Gastroesophageal sphincter (tissue), 4 donors: ENCODE measurements around the gene VAV2. TPM values are rescaled to one million over a fixed set of nuclear protein-coding genes. Genes with fewer than 3 reads are reported as not detected.

Experiments used
- ATAC-seq: fragments of 150-250 bp; one replicate; pipeline ENCODE4 v1.9.1; 2016; ENCODE audit warnings: mild to moderate bottlenecking, moderate library complexity
- H3K27ac ChIP-seq, 4 donors: fragments of 200-600 bp; sonication (generic) in 3 of 4; 1 replicate in 3 of 4; 2 replicates in 1 of 4; pipeline ENCODE4 v1.5.1; 2016 to 2019
- H3K27me3 ChIP-seq: fragments of 200-600 bp; sonication (generic); one replicate; pipeline ENCODE4 v1.5.1; 2019
- H3K36me3 ChIP-seq, 2 donors: fragments of 200-600 bp; sonication (generic); one replicate each; pipeline ENCODE4 v1.5.1; 2019; ENCODE audit warnings: control low read depth in 1 of 2
- H3K4me1 ChIP-seq, 3 donors: fragments of 200-600 bp; sonication (generic); 1 replicate in 2 of 3; 2 replicates in 1 of 3; pipeline ENCODE4 v1.5.1; 2016 to 2019; ENCODE audit warnings: control low read depth in 2 of 3
- H3K4me3 ChIP-seq, 2 donors: fragments of 200-600 bp; sonication (generic); one replicate each; pipeline ENCODE4 v1.5.1; 2019; ENCODE audit warnings: mild to moderate bottlenecking in 1 of 2, moderate library complexity in 1 of 2
- H3K9me3 ChIP-seq, 3 donors: fragments of 200-600 bp; sonication (generic); one replicate each; pipeline ENCODE4 v1.5.1; 2017 to 2019; ENCODE audit warnings: control low read depth in 2 of 3
- EP300 ChIP-seq: sonication (generic); formaldehyde crosslinking; IDR thresholded peaks from one replicate; pipeline ENCODE4 v1.6.1; 2017; ENCODE audit warnings: antibody characterized with exemption, mild to moderate bottlenecking
- POLR2A ChIP-seq, 2 donors: fragments of 450-650 bp; IDR thresholded peaks; one replicate each; pipeline ENCODE4 v1.6.1; 2017; ENCODE audit warnings: antibody characterized with exemption in 2 of 2, mild to moderate bottlenecking in 2 of 2, moderate library complexity in 1 of 2
- POLR2AphosphoS5 ChIP-seq: sonication (generic); formaldehyde crosslinking; IDR thresholded peaks from one replicate; pipeline ENCODE4 v1.6.1; 2017; ENCODE audit warnings: antibody characterized with exemption
- WGBS, 2 donors: methylation state at CpG; one replicate each; pipeline ENCODE4 v1.1.5; 2018; ENCODE audit warnings: low coverage in 1 of 2; 5-methylcytosine and 5-hydroxymethylcytosine counted together
- total RNA-seq, 4 donors: library from RNA; depleted of rRNA; stranded (reverse); fragments of >200 nt; gene quantifications; one replicate each; pipeline ENCODE4 v1.1.0, GENCODE V29; 2016
- TF ChIP-seq, protein P1 (sequence below), 4 experiments: fragments of 200-600 bp in 2 of 4; fragments of 450-650 bp in 2 of 4; sonication (generic) in 1 of 4; IDR thresholded peaks; one replicate each; pipeline ENCODE4 v1.5.1; 2017 to 2019; ENCODE audit warnings: antibody characterized with exemption in 4 of 4, mild to moderate bottlenecking in 2 of 4, moderate library complexity in 2 of 4

Gene VAV2
- total RNA-seq, 4 donors from 2014 or later: 7.7 to 16.8 (median 8.9) TPM

DNA sequence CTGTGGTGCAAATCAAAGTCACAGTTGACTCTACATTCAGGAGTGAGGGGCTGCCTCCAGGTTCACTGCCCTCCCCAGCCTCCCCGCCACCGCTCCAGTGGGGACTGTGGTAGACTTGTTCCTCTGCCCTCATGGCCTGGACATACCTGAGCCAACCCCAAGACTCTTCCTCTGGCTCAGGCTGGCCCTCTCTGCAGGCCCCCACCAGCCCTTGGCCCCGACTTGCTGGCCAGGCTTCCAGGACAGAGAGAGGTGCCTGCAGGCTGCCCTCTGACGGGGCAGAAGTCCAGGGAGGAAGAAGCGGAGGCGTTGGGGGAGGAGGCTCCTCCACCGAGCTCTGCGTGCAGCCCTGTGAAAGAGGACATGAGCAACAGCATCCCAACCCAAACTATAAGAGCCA, 251.2 kb downstream of the VAV2 start:
- Histone ChIP-seq H3K27me3 (no peaks in the 10 kb centered on the region), H3K4me3 (no peak overlapping the region), H3K36me3 (no peaks in the 10 kb centered on the region), H3K27ac (no peak overlapping the region), H3K9me3 (no peaks in the 10 kb centered on the region), H3K4me1 (peaks cover 0 to 18% (median 0%) of the 10 kb centered on the region in 3 donors)
- WGBS, 2 donors: no CpG with 5 or more reads among the region's 8 CpGs
- no peak for ATAC-seq
- no peak for TF ChIP-seq POLR2AphosphoS5
- TF ChIP-seq, protein P1, sequence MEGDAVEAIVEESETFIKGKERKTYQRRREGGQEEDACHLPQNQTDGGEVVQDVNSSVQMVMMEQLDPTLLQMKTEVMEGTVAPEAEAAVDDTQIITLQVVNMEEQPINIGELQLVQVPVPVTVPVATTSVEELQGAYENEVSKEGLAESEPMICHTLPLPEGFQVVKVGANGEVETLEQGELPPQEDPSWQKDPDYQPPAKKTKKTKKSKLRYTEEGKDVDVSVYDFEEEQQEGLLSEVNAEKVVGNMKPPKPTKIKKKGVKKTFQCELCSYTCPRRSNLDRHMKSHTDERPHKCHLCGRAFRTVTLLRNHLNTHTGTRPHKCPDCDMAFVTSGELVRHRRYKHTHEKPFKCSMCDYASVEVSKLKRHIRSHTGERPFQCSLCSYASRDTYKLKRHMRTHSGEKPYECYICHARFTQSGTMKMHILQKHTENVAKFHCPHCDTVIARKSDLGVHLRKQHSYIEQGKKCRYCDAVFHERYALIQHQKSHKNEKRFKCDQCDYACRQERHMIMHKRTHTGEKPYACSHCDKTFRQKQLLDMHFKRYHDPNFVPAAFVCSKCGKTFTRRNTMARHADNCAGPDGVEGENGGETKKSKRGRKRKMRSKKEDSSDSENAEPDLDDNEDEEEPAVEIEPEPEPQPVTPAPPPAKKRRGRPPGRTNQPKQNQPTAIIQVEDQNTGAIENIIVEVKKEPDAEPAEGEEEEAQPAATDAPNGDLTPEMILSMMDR (IDR thresholded peaks at IDR 0.05): no peak
- no peak for TF ChIP-seq EP300
- TF ChIP-seq POLR2A (IDR thresholded peaks at IDR 0.05): no peak

- H3K27ac ChIP-seq: no peak overlapping the region
- no peak for ATAC-seq
- no peak overlapping the region for H3K4me3 ChIP-seq
- H3K4me1 ChIP-seq: peaks cover 0 to 18% (median 0%) of the 10 kb centered on the region in 3 donors
- no peak for TF ChIP-seq POLR2A (IDR thresholded peaks at IDR 0.05)
- no peak for TF ChIP-seq EP300
- no peak for TF ChIP-seq POLR2AphosphoS5
- TF ChIP-seq, protein P1 (IDR thresholded peaks at IDR 0.05): no peak
- H3K36me3 ChIP-seq: no peaks in the 10 kb centered on the region
- no peaks in the 10 kb centered on the region for H3K9me3 ChIP-seq
- H3K27me3 ChIP-seq: no peaks in the 10 kb centered on the region
- WGBS, 2 donors: 96 to 100% methylated on average over 4 of the region's 17 CpGs
These were observed 252.5 kb downstream of the VAV2 start for GRCh38 chr9:133739408-133740280.

DNA sequence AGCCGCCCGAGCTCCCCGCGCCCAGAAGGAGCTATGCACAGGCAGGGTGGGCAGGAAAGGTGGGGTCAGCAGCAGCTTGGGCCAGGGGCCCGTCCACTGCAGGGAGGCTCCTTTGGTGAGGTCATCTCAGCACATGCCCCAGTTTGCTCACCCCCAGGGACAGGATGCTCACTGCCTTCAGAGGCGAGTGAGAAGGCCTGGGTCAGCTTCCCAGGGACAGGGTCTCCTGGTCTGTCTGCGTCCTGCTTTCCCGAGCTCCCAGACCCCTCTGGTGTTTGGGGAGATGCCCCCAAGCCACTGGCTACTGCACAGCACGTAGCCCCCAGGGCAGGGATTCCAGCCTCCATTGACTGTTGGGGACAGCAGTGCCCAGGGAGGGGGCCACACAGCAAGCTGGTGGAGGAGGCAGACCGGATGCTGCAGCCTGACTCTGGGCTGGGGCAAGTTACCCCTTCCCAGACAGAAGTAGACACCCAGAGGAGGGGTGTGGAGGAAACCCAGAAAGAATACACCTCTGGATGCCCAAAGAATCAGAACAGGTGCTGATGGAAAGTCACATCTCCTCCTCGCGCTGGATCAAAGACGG, 253.4 kb downstream of the VAV2 start:
- Histone ChIP-seq H3K4me3 (peak overlapping the region in 1 of 2 donors; percentile 48), H3K9me3 (no peaks in the 10 kb centered on the region), H3K4me1 (peaks cover 0 to 18% (median 0%) of the 10 kb centered on the region in 3 donors), H3K27ac (no peak overlapping the region), H3K36me3 (no peaks in the 10 kb centered on the region), H3K27me3 (no peaks in the 10 kb centered on the region)
- no peak for ATAC-seq
- no peak for TF ChIP-seq EP300
- no peak for TF ChIP-seq POLR2A (IDR thresholded peaks at IDR 0.05)
- TF ChIP-seq, protein P1 (IDR thresholded peaks at IDR 0.05): no peak
- TF ChIP-seq POLR2AphosphoS5: no peak
- 77 to 94% methylated on average over 3 of the region's 13 CpGs for WGBS, 2 donors

- H3K36me3 ChIP-seq: no peaks in the 10 kb centered on the region
- H3K4me3 ChIP-seq: peak within 1 kb of the TSS; percentile 29 to 48
- H3K4me1 ChIP-seq: peaks cover 0 to 18% (median 0%) of the 10 kb centered on the region in 3 donors
- no peak for TF ChIP-seq POLR2A (IDR thresholded peaks at IDR 0.05)
- TF ChIP-seq POLR2AphosphoS5: no peak
- TF ChIP-seq EP300: no peak
- TF ChIP-seq, protein P1 (IDR thresholded peaks at IDR 0.05): no peak
- no peaks in the 10 kb centered on the region for H3K9me3 ChIP-seq
- ATAC-seq: peak; percentile 60
- H3K27ac ChIP-seq: no peak within 1 kb of the TSS
- H3K27me3 ChIP-seq: no peaks in the 10 kb centered on the region
- 90% methylated on average over 2 of the region's 25 CpGs; no CpG with 5 or more reads in 1 of the 2 donors for WGBS, 2 donors
These were observed 254.1 kb downstream of the VAV2 start, which contains the start of gene SARDH for GRCh38 chr9:133737774-133738639. Gene SARDH (minus strand): TSS chr9:133738352. CDS start chr9:133734173, 4,179 bp downstream.
